ENCODE results near the gene CHD9.

GRCh38 chr16:53147500-53148065 lies 92.8 kb downstream of the CHD9 start:
- TF ChIP-seq FOXM1 (IDR thresholded peaks at IDR 0.05; ENCODE audit: borderline replicate concordance) (no peak), SP1 (IDR thresholded peaks at IDR 0.05) (no peak), SUZ12 (IDR thresholded peaks at IDR 0.05) (no peak), ELF4 (IDR thresholded peaks at IDR 0.05) (no peak), BHLHE40 (IDR thresholded peaks at IDR 0.05; ENCODE audit: borderline replicate concordance) (no peak)
